Measurements from ENCODE around the gene RPL27. TPM values are rescaled to one million over a fixed set of nuclear protein-coding genes. Genes with fewer than 3 reads are reported as not detected.

The RPL27 gene
- total and polyA plus RNA-seq, 2 donors (not counting 3 experiments of a cell fraction or from before 2014, with no cell fraction given): 1,014 to 2,467 TPM

DNA sequence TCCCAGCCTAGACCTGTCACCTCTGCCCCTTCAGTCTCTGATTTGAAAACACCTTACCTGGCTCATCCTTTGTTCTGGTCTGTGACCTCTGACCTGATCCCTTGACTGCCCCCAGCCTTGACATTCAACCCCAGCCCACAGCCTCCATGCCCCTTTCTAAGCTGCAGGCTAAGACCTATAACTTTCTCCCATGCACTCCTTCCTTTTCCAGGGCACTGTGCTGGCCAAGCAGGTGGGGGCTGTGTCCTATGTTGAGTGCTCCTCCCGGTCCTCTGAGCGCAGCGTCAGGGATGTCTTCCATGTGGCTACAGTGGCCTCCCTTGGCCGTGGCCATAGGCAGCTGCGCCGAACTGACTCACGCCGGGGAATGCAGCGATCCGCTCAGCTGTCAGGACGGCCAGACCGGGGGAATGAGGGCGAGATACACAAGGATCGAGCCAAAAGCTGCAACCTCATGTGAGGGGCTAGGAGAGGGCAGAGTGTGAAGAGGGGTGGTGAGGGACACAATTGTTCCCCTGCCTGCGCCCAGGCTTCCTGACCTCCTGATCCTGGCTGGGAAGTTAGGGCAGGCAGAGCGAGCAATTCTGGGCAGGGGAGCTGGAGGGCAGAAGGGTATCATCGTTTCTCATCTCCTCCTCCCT lies 30.1 kb downstream of the RPL27 start:
- Histone ChIP-seq H3K4me3 (replicated peaks in 1 of 3; ENCODE audit: insufficient read depth in 1 of 3, low read depth in 1 of 3, low read length in 3 of 3) (no peak overlapping the region), H3K9ac (replicated peaks; ENCODE audit: extremely low read depth, insufficient read depth, low read length) (no peak overlapping the region), H3K79me2 (ENCODE audit: control insufficient read depth, insufficient read depth, low read length) (no peaks in the 10 kb centered on the region), H3K27ac (ENCODE audit: insufficient read depth, low read depth, low read length) (no peak overlapping the region), H3K9me1 (replicated peaks; ENCODE audit: control insufficient read depth, extremely low read depth, insufficient read depth, low read length) (no peaks in the 10 kb centered on the region), H3K4me1 (ENCODE audit: control insufficient read depth, extremely low read depth, insufficient read depth, low read length) (peaks cover 3% of the 10 kb centered on the region), H3K9me3 (replicated peaks; ENCODE audit: control insufficient read depth, insufficient read depth, low read length) (no peaks in the 10 kb centered on the region), H3K4me2 (ENCODE audit: insufficient read depth, low read length) (no peak overlapping the region), H3K27me3 (ENCODE audit: control insufficient read depth in 2 of 2, insufficient read depth in 2 of 2, low read length in 2 of 2) (peaks cover 0 to 1% of the 10 kb centered on the region in 2 experiments), H3K36me3 (ENCODE audit: control insufficient read depth in 2 of 2, extremely low read depth in 1 of 2, insufficient read depth in 2 of 2, low read length in 2 of 2) (no peaks in the 10 kb centered on the region), H4K20me1 (replicated peaks; ENCODE audit: control insufficient read depth, extremely low read depth, insufficient read depth, low read length) (no peaks in the 10 kb centered on the region), H2AFZ (ENCODE audit: low read depth, low read length) (no peak overlapping the region)
- no peak for FAIRE-seq
- CTCF ChIA-PET: no interaction called here
- POLR2A ChIA-PET: no interaction called here
- TF ChIP-seq FOS (IDR thresholded peaks at IDR 0.05; ENCODE audit: borderline replicate concordance, insufficient read depth, low read length) (no peak), GATA2 (IDR thresholded peaks at IDR 0.05; ENCODE audit: insufficient read depth, insufficient read length, low read depth, low read length) (no peak), MAX (IDR thresholded peaks at IDR 0.05; ENCODE audit: insufficient read depth, insufficient read length) (no peak), MYC (IDR thresholded peaks at IDR 0.05; ENCODE audit: low read depth, low read length) (no peak), EZH2 (IDR thresholded peaks at IDR 0.05; ENCODE audit: borderline replicate concordance, low read depth, low read length, severe bottlenecking) (no peak), POLR2AphosphoS5 (IDR thresholded peaks at IDR 0.05; ENCODE audit: insufficient read depth, low read depth, low read length) (no peak)
- dilution Hi-C loops (cut with MboI; ENCODE audit: extremely low pct_ligation_motif_present, low sequenced_read_pairs) (no loop called here), intact Hi-C loops (cut with micrococcal nuclease) (no loop called here)
- no TSS peak for BruUV-seq (replicated peaks)
- no peak for DNase-seq (ENCODE audit: low read depth, low spot score)

DNA sequence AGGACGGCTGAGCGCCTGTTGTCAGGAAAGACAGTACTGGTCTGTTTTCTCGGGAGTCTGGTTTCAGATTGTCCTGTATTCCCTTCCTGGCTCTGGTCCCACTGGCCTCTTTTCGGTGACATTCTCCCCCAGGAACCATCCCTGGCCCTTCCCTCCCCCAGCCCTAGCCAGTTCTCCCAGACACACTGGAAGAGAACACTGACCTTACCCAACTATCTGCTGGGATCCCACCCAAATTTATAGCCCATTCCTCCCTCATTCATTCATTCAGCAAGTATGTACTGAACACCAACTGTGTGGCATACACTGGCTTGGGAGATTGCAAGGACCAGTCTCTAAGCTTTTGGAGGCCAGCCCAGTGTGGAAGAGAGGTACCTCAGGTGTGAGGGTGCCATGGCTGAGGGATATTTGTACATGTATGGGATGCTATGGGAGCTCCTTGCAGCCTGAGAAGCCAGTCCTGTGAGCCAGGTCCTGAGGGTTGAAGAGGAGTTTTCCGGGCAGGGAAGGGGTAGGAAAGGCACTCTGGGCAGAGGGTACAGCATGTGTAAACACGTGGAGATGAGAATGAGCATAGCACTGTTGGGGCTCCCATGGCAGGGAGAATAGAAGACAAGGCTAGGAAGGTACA lies 32.0 kb downstream of the RPL27 start:
- TF ChIP-seq, protein P1, sequence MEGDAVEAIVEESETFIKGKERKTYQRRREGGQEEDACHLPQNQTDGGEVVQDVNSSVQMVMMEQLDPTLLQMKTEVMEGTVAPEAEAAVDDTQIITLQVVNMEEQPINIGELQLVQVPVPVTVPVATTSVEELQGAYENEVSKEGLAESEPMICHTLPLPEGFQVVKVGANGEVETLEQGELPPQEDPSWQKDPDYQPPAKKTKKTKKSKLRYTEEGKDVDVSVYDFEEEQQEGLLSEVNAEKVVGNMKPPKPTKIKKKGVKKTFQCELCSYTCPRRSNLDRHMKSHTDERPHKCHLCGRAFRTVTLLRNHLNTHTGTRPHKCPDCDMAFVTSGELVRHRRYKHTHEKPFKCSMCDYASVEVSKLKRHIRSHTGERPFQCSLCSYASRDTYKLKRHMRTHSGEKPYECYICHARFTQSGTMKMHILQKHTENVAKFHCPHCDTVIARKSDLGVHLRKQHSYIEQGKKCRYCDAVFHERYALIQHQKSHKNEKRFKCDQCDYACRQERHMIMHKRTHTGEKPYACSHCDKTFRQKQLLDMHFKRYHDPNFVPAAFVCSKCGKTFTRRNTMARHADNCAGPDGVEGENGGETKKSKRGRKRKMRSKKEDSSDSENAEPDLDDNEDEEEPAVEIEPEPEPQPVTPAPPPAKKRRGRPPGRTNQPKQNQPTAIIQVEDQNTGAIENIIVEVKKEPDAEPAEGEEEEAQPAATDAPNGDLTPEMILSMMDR (IDR thresholded peaks at IDR 0.05; ENCODE audit: extremely low read depth in 1 of 2, insufficient read depth in 1 of 2, low read depth in 1 of 2, low read length in 2 of 2): no peak
- TF ChIP-seq JUN (IDR thresholded peaks at IDR 0.05; ENCODE audit: borderline replicate concordance, insufficient read depth, insufficient read length, low read depth): no peak
- no peak for TF ChIP-seq GATA2 (IDR thresholded peaks at IDR 0.05; ENCODE audit: insufficient read depth, insufficient read length, low read depth, low read length)
- TF ChIP-seq MYC (IDR thresholded peaks at IDR 0.05; ENCODE audit: low read depth, low read length): no peak
- no peak for TF ChIP-seq EZH2 (IDR thresholded peaks at IDR 0.05; ENCODE audit: borderline replicate concordance, low read depth, low read length, severe bottlenecking)
- no peak for TF ChIP-seq MAX (IDR thresholded peaks at IDR 0.05; ENCODE audit: insufficient read depth, insufficient read length)
- no peak for TF ChIP-seq POLR2A (IDR thresholded peaks at IDR 0.05; ENCODE audit: low read depth, low read length)
- TF ChIP-seq POLR2AphosphoS5 (IDR thresholded peaks at IDR 0.05; ENCODE audit: insufficient read depth, low read depth, low read length): no peak
- DNase-seq (ENCODE audit: low read depth, low spot score) (no peak), FAIRE-seq (no peak)
- no peak overlapping the region for H3K27ac ChIP-seq (ENCODE audit: insufficient read depth, low read depth, low read length)
- no peaks in the 10 kb centered on the region for H3K36me3 ChIP-seq (ENCODE audit: control insufficient read depth in 2 of 2, extremely low read depth in 1 of 2, insufficient read depth in 2 of 2, low read length in 2 of 2)
- H4K20me1 ChIP-seq (replicated peaks; ENCODE audit: control insufficient read depth, extremely low read depth, insufficient read depth, low read length): no peaks in the 10 kb centered on the region
- BruUV-seq (replicated peaks): no TSS peak
- no peaks in the 10 kb centered on the region for H3K9me1 ChIP-seq (replicated peaks; ENCODE audit: control insufficient read depth, extremely low read depth, insufficient read depth, low read length)
- no peak overlapping the region for H3K9ac ChIP-seq (replicated peaks; ENCODE audit: extremely low read depth, insufficient read depth, low read length)
- H3K4me2 ChIP-seq (ENCODE audit: insufficient read depth, low read length): no peak overlapping the region
- intact Hi-C loops (cut with micrococcal nuclease): no loop called here
- no peaks in the 10 kb centered on the region for H3K79me2 ChIP-seq (ENCODE audit: control insufficient read depth, insufficient read depth, low read length)
- no peaks in the 10 kb centered on the region for H3K9me3 ChIP-seq (replicated peaks; ENCODE audit: control insufficient read depth, insufficient read depth, low read length)
- H3K4me1 ChIP-seq (ENCODE audit: control insufficient read depth, extremely low read depth, insufficient read depth, low read length): no peaks in the 10 kb centered on the region
- dilution Hi-C loops (cut with MboI; ENCODE audit: extremely low pct_ligation_motif_present, low sequenced_read_pairs): no loop called here
- POLR2A ChIA-PET: no interaction called here
- H2AFZ ChIP-seq (ENCODE audit: low read depth, low read length): no peak overlapping the region
- no peak overlapping the region for H3K4me3 ChIP-seq (replicated peaks in 1 of 3; ENCODE audit: insufficient read depth in 1 of 3, low read depth in 1 of 3, low read length in 3 of 3)
- peaks cover 0 to 1% of the 10 kb centered on the region in 2 experiments for H3K27me3 ChIP-seq (ENCODE audit: control insufficient read depth in 2 of 2, insufficient read depth in 2 of 2, low read length in 2 of 2)
- CTCF ChIA-PET: no interaction called here

Measured in endothelial cell of umbilical vein (primary cell).